HG02763 (cell line): ENCODE results near the gene RRAS2.
"Not testable (repeated sequence)": the region's sequence is repeated elsewhere in the genome, so short reads cannot be mapped to it uniquely, and the experiment has no call there.

Source experiments
- ATAC-seq: cut with Tn5 transposase; IDR thresholded peaks from one replicate; pipeline ENCODE4 v1.9.1; 2021; ENCODE audit warnings: mild to moderate bottlenecking, moderate library complexity; ENCODE audit not compliant: unreplicated experiment

RRAS2 gene

DNA sequence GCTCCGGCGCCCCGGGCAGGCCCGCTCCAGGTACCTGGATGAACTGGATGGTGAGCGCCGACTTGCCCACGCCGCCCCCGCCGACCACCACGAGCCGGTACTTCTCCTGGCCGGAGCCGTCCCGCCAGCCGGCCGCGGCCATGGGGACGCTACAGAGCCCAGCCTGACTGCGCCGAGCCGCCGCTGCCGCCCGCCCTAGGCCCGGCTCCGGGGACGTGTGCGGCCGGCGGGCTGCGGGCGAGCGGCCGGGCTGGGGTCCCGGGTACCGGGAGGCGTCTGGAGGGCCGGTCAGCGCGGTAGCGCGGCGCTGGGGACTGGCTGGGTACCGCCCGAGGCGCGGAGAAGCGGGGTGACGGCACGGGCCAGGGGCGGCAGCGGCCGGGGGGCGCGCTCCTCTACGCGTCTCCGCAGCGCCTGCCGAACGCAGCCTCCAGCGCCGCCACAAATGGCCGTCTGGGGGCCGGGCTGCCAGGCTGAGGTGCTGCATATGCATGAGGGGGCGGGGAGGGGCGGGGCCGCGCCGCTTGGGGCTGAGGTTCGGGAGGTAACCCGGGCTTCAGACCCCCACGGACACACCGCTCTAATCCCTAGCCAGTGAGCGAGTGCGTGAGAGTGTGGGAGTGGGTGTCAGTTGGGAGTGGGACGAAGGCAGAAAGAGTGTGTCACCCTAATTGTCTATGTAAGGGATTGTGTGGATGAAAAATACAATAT lies at the start of gene RRAS2:
RRAS2 (minus strand) TSS at position 455 of the 711 bp plus-strand sequence; CDS start at position 142, 313 bp downstream.
- ATAC-seq: peak; percentile 91

DNA sequence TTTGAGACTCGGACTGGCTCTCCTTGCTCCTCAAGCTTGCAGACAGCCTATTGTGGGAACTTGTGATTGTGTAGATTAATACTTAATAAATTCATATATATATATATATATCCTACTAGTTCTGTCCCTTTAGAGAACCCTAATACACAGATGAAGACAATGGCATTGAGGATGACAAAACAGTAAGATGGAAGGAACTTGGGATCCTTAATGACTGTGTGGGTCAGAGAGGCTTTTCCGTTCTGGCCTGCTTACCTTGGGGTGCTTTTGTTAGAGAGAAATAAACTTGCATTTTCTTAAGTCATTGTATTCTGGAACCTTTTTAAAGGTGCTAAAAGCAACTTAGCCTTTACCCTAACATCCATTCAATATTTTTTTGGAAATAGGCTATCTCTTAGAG lies 49.6 kb upstream of the RRAS2 start:
- ATAC-seq: no peak

DNA sequence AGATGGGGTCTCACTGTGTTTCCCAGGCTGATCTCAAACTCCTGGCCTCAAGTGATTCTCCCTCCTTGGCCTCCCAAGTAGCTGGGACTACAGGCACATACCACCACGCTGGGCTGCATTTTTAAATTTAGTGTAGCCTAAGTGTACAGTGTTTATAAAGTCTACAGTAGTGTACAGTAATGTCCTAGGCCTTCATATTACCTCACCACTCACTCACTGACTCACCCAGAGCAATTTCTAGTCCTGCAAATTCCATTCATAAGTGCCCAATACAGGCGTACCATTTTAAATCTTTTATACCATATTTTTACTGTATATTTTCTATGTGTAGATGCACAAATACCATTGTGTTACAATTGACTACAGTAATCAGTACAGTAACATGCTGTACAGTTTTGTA lies 47.1 kb upstream of the RRAS2 start:
- ATAC-seq: not testable (repeated sequence)

DNA sequence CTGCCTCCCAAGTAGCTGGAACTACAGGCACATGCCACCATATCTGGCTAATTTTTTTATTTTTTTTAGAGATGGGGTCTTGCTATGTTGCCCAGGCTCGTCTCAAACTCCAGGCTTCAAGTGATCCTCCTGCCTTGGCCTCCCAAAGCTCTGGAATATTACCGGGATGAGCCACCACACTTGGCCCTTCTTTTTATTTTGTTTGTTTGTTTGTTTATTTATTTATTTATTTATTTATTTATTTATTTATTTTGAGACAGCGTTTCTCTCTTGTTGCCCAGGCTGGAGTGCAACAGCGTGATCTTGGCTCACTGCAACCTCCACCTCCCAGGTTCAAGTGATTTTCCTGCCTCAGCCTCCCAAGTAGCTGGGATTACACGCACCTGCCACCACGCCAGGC lies 44.5 kb upstream of the RRAS2 start:
- ATAC-seq: not testable (repeated sequence)

DNA sequence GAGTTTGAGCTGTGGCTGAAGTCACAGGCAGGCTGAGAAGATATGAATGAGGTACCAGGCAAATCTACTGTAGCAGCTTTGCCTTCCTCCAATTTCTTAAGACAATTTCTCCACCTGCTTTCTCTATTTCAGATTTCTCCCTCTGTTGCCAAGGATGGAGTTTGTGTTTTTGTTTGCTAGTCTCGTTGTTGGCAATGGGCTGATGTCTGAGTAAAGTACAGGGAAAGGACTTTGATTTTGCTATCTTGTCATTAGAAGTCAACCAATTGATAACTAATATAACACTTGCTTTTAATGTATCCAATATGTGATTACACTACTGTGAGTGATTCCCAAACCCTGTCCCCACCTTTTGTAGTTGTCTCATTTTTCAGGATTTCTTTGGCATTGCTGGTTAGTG lies 40.1 kb upstream of the RRAS2 start:
- ATAC-seq: no peak

DNA sequence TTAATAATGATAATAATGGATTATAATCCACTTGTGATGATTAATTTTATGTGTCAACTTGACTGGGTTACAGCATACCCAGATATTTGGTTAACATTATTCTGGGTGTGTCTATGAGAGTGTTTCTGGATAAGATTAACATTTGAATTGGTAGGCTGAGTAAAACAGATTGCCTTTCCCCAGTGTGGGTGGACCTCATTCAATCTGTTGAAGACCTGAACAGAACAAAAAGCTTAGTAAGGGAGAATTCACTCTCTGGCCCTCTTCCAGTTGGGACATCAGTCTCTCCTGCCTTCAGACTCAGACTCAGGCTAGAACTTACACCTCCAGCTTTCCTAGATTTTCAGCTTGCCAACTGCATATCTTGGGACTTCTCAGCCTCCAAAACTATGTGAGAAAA lies 37.3 kb upstream of the RRAS2 start:
- ATAC-seq: no peak

DNA sequence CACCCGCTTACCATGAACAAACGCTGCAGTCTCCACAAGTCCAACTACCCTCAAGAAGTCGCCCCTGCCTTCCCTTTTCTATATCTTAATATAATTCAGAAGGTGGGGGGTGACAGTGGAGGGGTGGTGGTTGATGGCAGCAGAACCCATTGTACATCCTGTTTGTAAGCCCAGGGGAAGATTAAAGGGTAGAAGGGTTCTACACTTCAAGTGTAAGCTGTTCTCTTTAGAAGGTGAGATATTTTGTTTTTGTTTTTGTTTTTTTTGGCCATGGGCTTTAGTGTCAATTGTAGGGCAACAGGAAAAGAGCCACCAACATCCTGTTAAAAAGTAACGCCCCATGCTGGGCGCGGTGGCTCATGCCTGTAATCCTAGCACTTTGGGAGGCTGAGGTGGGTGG lies 34.9 kb upstream of the RRAS2 start:
- ATAC-seq: no peak

DNA sequence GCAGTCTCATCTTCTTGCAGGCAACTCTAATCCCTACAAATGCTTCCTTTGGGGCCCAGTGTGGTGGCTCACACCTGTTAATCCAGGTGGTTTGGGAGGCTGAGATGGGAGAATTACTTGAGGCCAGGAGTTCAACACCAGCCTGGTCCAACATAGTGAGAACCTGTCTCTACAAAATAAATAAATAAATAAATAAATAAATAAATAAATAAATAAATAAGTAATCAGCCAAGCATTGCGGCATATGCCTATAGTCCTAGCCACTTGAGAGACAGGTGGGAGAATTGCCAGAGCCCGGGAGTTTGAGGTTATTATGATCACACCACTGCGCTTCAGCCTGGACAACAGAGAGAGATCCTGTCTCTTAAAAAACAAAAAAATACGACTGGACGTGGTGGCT lies 34.1 kb upstream of the RRAS2 start:
- ATAC-seq: no peak

DNA sequence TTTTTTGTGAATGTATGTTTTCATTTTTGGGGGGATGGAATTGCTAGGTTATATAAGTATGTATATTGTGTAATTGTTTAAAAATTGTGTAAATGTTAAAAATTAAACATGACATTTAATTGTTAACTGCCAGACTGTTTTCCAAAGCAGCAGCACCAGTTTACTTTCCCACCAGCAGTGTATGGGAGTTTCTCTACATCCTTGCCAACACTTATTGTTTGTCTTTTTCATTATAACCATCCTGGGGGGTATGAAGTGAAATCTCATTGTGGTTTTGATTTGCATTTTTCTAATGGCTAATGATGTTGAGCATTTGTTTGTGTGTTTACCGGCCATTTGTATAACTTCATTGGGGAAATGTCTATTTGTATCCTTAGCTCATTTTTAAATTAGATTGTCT lies 31.7 kb upstream of the RRAS2 start:
- ATAC-seq: no peak

DNA sequence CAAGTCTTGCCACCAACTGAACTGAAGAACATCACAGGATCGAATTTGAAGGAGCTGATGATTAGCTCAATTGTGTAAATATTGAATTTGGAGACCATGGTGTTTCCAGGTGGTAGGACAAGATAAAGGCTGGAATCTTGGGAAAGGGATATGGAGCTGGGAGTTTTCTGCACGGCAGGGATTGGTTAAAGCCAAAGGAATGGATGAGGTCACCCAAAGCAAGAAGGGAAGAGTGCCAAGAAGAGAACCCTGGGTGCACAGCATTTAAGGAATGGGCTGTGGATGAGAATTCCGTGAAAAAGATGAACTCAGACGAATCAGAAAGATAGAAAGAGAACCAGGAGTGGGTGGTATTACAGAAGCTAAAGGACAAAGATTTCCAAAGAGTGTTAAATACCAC lies 29.4 kb upstream of the RRAS2 start:
- no peak for ATAC-seq

DNA sequence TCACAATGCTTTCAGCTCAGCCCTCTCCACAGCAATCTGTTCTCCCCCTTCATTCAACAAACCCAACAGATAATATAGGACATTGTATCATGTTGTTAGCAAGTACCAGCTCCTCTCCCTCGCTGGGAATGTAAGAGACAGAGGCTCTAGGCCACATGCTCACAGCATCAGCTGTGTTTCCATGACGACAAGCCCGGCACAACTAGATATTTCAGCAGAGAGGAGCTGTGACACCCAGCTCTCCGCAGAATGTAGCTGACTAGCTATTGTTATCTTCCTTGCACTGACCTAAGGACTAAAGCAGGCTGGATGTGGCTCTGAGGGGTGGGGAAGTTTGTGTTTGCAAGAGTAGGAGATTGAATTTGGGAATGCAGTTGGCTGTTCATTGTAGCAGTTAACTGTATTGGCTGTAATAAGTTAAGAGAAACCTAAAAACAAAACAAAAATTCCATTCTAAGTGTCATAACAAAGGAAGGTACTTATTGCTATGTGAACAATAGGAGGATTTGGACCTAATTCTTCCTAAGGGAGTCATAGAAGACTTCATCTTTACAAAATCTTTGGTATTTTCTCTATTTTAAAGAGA lies 28.0 kb upstream of the RRAS2 start:
- ATAC-seq: no peak

DNA sequence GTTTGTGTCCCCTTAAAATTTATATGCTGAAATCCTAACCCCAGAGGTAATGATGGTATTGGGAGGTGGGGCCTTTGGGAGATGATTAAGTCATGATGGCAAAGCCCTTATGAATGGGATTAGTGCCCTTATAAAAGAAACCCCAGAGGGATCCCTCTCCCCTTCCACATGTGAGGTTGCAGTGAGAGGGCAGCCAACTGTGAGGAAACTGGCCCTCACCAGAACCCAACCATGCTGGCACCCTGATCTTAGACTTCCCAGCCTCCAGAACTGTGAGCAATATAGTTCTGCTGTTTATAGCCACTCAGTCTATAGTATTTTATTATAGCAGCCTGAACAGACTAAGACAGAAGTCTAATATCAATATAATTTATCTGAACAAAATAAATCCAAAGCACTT lies 27.1 kb upstream of the RRAS2 start:
- ATAC-seq: no peak

DNA sequence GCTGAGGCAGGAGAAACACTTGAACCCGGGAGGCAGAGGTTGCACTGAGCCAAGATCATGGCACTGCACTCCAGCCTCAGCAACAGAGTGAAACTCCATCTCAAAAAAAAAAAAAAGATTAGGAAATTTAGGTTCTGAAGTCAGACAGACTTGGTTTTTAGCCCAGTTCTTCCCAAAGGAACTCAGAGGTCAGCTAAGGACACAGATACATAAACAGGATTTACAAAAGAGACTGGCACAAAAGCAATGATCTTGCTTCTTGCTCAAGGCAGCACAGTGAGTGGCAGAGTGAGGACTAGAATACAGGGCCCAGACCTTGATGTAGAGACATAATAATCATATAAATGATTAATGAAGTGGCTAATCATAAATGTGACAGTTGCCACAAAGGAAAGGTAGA lies 25.4 kb upstream of the RRAS2 start:
- no peak for ATAC-seq

DNA sequence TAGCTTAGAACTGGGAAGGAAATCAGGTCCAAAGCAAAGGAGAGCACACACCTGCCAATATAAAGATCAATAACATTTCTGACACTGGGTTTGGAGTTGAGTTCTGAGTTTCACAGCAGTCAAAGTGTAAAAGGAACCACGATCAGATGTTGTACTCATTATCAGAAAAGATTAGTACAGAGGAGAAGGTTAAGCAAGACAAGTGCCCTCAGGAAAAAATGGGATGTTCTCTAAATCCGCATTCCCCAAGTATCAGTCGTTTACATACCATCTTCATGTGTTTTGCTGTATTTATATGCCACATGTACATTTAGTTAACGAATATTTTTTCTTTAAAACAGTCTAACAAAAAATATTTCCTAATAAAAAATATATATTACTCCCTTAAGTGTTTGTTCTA lies 23.0 kb upstream of the RRAS2 start:
- ATAC-seq: no peak

DNA sequence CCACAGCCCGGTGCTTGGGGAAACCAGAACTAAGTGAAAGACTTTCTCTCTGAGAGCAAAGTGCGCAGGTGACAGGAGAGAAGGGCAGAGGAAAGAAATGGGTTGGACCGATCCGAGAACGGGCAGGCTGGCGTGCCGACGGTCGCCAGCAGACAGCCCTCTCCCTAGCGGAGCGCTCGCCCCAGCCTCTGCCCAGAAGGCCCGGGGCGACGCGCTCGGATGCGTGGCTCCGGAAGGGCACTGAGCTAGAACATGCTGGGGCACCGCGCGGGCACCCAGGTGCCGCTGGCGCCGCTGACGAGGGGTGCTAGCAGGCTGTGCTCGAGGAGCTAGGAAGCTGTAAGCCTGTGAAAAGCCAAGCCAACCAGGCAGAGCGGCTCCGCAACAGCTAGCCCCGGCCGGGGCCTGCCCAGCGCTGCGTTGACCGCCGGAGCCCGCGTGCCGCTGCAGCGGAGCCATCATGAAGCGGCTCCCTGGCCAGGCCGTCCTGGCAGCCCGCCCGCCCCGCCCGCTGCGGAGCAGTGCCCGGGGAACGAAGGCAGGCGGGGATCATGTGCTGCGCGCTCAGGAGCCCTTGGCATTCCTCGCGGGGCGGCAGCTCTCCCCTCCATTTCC lies 22.1 kb upstream of the RRAS2 start:
- peak; percentile 62 for ATAC-seq

DNA sequence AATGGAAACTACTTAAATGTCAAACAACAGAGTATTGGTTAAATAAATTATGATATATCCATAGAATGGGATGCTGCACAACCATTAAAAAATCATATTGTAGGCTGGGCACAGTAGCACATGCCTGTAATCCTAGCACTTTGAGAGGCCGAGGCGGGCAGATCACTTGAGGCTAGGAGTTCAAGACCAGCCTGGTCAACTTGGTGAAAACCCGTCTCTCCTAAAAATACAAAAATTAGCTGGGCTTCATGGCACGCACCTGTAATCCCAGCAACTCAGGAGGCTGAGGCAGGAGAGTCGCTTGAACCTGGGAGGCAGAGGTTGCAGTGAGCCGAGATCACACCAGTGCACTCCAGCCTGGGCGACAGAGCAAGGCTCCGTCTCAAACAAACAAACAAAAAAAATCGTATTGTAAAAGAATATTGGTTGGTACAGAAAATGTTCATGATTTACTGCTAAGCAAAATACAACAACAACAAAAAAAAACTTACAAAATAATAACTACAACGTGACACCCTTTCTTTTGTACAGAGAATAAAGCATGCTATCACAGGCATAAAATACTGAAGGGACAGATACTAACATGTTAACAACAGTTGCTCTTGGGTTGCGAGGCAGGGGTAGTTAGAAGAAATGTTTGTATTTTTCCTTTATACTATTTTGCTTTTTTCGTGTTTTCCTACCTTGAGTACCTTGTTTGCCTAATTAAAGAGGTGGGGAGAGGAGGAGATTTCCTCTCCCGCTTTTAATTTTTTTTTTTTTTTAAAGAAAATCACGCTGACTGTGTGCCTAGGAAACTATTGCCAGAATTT lies 21.3 kb upstream of the RRAS2 start:
- ATAC-seq: no peak

DNA sequence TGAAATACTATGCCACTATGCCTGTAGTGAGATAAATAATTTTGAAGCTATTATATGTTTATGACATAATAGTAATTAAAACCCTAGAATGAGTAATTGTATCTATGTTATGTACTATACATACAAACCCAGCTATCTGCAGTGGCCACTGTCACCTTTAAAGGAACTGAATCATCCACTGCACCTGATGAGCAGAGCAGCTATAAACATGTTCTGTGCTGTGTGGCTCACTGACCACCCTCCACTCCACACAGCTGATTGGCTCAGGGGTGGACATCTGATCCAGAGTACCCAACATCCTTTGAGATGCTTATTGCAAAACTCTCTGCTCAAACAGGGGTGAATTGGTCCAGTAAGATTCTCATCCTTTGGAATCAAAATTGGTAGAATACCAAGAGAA lies 19.2 kb upstream of the RRAS2 start:
- no peak for ATAC-seq

DNA sequence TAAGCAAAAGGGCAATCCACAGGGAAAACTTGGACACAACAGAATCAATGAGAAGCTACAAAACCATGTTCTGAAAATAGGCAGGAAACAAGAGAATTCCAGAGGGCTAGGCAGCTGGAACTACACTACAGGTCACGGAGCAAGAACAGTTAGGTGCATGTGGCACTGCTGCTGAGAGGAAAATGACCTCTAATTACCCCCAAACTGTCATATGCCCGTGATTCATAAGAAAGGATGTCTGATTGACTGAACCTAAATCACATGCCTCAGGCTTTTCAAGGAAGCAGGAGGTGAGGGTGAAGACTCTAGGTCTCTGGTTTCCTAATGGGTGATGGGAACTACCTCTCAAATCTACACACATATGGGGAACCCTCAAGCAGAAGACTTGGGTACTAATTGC lies 17.9 kb upstream of the RRAS2 start:
- no peak for ATAC-seq

DNA sequence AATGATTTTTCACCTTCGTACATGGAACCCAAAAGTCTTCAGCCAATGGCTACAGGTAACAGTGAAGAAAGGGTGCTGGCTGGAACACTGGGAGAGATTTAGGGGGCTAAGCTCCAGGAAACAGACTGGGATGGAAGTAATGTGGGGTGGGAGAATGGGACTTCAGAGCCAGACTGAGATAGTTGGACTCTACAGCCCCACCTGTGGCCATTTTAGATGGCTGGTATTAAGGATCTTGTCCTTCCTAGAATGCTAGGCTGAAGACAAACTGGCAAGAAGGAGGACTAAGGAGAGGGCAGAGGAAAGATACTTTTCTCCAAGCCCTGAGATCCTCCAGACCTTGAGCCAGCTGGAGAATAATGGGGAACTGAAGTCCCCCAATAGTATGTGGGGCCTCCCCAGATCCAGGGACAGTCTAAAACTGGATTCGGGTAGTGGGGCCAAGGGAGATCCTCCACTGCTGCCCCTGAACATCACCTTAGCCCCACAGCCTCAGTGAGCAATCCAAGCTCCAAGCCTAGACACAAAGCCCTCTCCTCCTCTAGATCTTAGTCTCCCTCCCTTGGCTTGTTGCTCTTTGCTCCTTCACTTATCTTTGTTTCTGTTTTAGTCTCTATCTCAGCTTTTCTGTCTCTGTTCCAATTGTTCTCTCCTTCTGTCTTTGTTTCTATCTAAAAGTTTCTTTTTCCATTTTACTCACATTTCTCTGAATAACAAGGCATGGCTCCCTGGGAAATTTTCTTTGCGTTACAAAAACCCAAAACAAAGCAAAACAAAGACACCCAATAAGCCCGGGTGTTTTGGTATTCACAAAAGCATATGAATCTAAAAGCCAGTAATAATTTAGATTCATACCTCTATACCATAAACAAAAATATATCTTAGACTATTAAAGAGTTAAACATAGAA lies 16.2 kb upstream of the RRAS2 start:
- no peak for ATAC-seq

DNA sequence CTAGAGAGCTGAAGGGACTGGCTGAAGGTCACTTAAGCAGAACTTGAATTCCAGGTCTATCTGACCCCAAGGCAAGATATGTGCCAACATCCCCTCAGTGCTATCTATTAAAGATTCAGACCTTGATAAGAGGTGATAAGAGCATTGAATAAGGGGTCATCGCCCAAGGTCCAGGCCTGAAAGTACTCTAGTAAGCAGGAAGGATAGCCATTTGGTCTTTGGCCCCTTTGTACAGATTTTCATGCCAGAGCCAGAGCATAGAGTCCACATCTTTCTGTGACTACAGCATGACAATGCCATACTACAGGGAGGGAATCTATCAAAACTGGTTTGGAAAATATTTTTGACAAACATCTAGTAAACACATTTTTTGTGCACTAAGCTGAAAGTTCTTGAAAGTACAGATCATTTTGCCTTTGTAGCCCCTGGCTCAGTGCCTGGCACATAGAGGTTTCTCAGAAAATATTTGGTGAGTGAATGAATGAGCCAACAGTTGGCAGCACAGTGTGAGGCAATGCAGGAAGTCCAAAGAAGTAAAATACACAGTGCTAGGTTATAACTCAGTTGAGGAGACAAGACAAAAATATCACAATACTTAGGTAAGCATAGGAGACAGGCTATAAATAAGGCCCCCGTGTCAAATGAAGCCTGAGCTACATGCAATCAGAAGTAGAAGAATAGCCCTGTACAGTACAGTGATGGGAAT lies 15.1 kb upstream of the RRAS2 start:
- no peak for ATAC-seq
